ENCODE results near the gene PJA2. TPM values are rescaled to one million over a fixed set of nuclear protein-coding genes. Genes with fewer than 3 reads are reported as not detected.
"Not testable (repeated sequence)": the region's sequence is repeated elsewhere in the genome, so short reads cannot be mapped to it uniquely, and the experiment has no call there.

PJA2 gene
- total RNA-seq, 2 experiments from 2014 or later, result 66.1 to 67.1 TPM

- H3K4me3 Mint-ChIP-seq, result no peak overlapping the region
- no peak for DNase-seq
- H3K9me3 Mint-ChIP-seq, result peaks cover 8% of the 10 kb centered on the region
- H3K4me1 Mint-ChIP-seq, result peaks cover under 1% of the 10 kb centered on the region
- peaks cover 17% of the 10 kb centered on the region for H3K27me3 Mint-ChIP-seq
- ChIA-PET POLR2A (no interaction called here), CTCF (no interaction called here)
- H3K36me3 Mint-ChIP-seq (ENCODE audit: low read depth), result peaks cover 9% of the 10 kb centered on the region
- H3K27ac Mint-ChIP-seq, result no peak overlapping the region
Measured at GRCh38 chr5:109416882-109417281, 7.1 kb upstream of the PJA2 start.

GRCh38 chr5:109413921-109414461, 4.2 kb upstream of the PJA2 start:
- DNase-seq, POLR2A ChIA-PET, H3K27ac Mint-ChIP-seq, H3K9me3 Mint-ChIP-seq, CTCF ChIA-PET, H3K4me3 Mint-ChIP-seq: not testable (repeated sequence)
- Mint-ChIP-seq H3K36me3 (ENCODE audit: low read depth) (peaks cover 13% of the 10 kb centered on the region), H3K27me3 (peaks cover 15% of the 10 kb centered on the region), H3K4me1 (peaks cover 11% of the 10 kb centered on the region)

- H3K36me3 Mint-ChIP-seq (ENCODE audit: low read depth), result peaks cover 17% of the 10 kb centered on the region
- peaks cover 11% of the 10 kb centered on the region for H3K4me1 Mint-ChIP-seq
- no peak overlapping the region for H3K4me3 Mint-ChIP-seq
- H3K9me3 Mint-ChIP-seq, result peaks cover 8% of the 10 kb centered on the region
- no peak overlapping the region for H3K27ac Mint-ChIP-seq
- ChIA-PET CTCF (no interaction called here), POLR2A (interaction anchor here (0.7 kb wide), 1 partner anchor 1031 kb away, joined by 3 read pairs; no protein-coding TSS in a partner anchor)
- H3K27me3 Mint-ChIP-seq, result peaks cover 9% of the 10 kb centered on the region
- no peak for DNase-seq
Measured at GRCh38 chr5:109413458-109413857, 3.7 kb upstream of the PJA2 start.

- H3K4me1 Mint-ChIP-seq, result peaks cover 11% of the 10 kb centered on the region
- CTCF ChIA-PET, result no interaction called here
Measured at GRCh38 chr5:109412981-109413402, 3.2 kb upstream of the PJA2 start.

DNA sequence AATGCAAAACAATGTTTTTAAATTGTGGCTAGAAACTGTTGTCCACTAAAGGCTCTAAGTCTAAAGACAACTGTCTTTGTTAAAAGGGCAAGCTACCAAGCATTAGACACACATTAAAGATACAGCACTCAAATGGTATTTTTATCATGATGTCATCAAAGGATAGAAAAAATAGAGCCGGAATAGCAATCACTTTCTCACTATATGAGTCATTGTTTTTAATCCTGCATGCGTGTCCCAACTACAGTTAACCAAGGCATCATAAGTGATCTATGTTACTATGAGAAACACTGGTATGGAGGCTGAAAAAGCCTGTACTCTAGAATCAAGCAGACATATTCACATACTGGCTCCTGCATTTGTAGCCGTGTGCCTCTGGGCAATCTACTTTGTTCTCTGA, 1.9 kb upstream of the PJA2 start:
- no peak overlapping the region for H3K27ac Mint-ChIP-seq
- POLR2A ChIA-PET, result no interaction called here

More at GRCh38 chr5:109412981-109413402, 3.2 kb upstream of the PJA2 start:
- Mint-ChIP-seq H3K4me3 (no peak overlapping the region), H3K36me3 (ENCODE audit: low read depth) (peaks cover 17% of the 10 kb centered on the region), H3K9me3 (peaks cover 8% of the 10 kb centered on the region), H3K27ac (no peak overlapping the region), H3K27me3 (peaks cover 6% of the 10 kb centered on the region)
- POLR2A ChIA-PET, result interaction anchor here (0.7 kb wide), 1 partner anchor 1030 kb away, joined by 3 read pairs; no protein-coding TSS in a partner anchor
- DNase-seq, result no peak

DNA sequence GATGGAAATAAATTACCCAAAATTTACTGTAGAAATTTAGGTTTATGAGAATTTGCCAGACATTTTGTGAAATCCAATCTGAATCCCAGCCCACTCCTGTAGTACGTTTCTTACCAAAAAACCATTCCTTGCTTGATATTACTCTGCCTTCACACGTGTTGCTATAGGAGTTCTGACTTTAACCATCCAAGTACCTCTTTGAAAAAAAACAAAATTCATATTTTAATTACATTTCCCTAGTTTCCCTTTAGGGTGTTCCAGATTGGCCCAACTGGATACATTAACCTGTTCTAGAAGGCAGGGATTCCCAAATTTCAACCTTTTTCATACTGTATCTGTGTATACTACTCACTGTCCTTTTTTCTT, 1.4 kb upstream of the PJA2 start:
- H3K4me1 Mint-ChIP-seq, result peaks cover 27% of the 10 kb centered on the region
- peak overlapping the region; percentile 100 for H3K27ac Mint-ChIP-seq
- ChIA-PET CTCF (no interaction called here), POLR2A (interaction anchor here (1.8 to 2.6 kb wide), 3 partner anchors 279 to 1029 kb away, joined by 9 to 33 read pairs (median 32); partner anchors contain the start of genes FBXL17 and MAN2A1)
- H3K27me3 Mint-ChIP-seq, result no peaks in the 10 kb centered on the region
- peaks cover 29% of the 10 kb centered on the region for H3K36me3 Mint-ChIP-seq (ENCODE audit: low read depth)
- DNase-seq, result no peak
- peaks cover 8% of the 10 kb centered on the region for H3K9me3 Mint-ChIP-seq
- H3K4me3 Mint-ChIP-seq, result peak overlapping the region; percentile 100

More for the DNA sequence above, 1.9 kb upstream of the PJA2 start:
- peaks cover 8% of the 10 kb centered on the region for H3K9me3 Mint-ChIP-seq
- H3K4me3 Mint-ChIP-seq, result no peak overlapping the region
- DNase-seq, result no peak
- peaks cover 2% of the 10 kb centered on the region for H3K27me3 Mint-ChIP-seq
- peaks cover 24% of the 10 kb centered on the region for H3K36me3 Mint-ChIP-seq (ENCODE audit: low read depth)
- peaks cover 22% of the 10 kb centered on the region for H3K4me1 Mint-ChIP-seq
- CTCF ChIA-PET, result no interaction called here

GRCh38 chr5:109410389-109411148, 795 bp upstream of the PJA2 start:
- ChIA-PET CTCF (interaction anchor here (0.7 to 1.6 kb wide), 2 partner anchors 46 to 278 kb away, joined by 3 to 7 read pairs; no protein-coding TSS in a partner anchor), POLR2A (interaction anchor here (0.5 to 2.6 kb wide), 10 partner anchors 22 to 1029 kb away, joined by 3 to 33 read pairs (median 4); partner anchors contain the start of genes FBXL17 and MAN2A1)
- Mint-ChIP-seq H3K27ac (peak overlapping the region; percentile 100), H3K27me3 (no peaks in the 10 kb centered on the region), H3K4me1 (peaks cover 30% of the 10 kb centered on the region), H3K9me3 (peaks cover 8% of the 10 kb centered on the region), H3K4me3 (peak overlapping the region; percentile 100), H3K36me3 (ENCODE audit: low read depth) (peaks cover 31% of the 10 kb centered on the region)
- DNase-seq, result peak; percentile 53

GRCh38 chr5:109408991-109409843, 557 bp downstream of the PJA2 start:
- peak overlapping the region; percentile 100 for H3K4me3 Mint-ChIP-seq
- H3K9me3 Mint-ChIP-seq, result peaks cover 5% of the 10 kb centered on the region
- H3K4me1 Mint-ChIP-seq, result peaks cover 38% of the 10 kb centered on the region
- ChIA-PET POLR2A (interaction anchor here (1.1 to 2.6 kb wide), 9 partner anchors 10 to 1027 kb away, joined by 3 to 33 read pairs (median 5); partner anchors contain the start of genes FBXL17 and MAN2A1), CTCF (interaction anchor here (0.7 to 1.6 kb wide), 2 partner anchors 216 to 279 kb away, joined by 3 to 7 read pairs; no protein-coding TSS in a partner anchor)
- H3K27me3 Mint-ChIP-seq, result no peaks in the 10 kb centered on the region
- H3K27ac Mint-ChIP-seq, result peak overlapping the region; percentile 100
- H3K36me3 Mint-ChIP-seq (ENCODE audit: low read depth), result peaks cover 36% of the 10 kb centered on the region
- peak; percentile 84 for DNase-seq

GRCh38 chr5:109407913-109408312, 1.9 kb downstream of the PJA2 start:
- ChIA-PET CTCF (no interaction called here), POLR2A (no interaction called here)
- peak overlapping the region; percentile 100 for H3K27ac Mint-ChIP-seq
- peaks cover 43% of the 10 kb centered on the region for H3K4me1 Mint-ChIP-seq
- no peaks in the 10 kb centered on the region for H3K27me3 Mint-ChIP-seq
- DNase-seq, result no peak
- H3K9me3 Mint-ChIP-seq, result no peaks in the 10 kb centered on the region
- peaks cover 31% of the 10 kb centered on the region for H3K36me3 Mint-ChIP-seq (ENCODE audit: low read depth)
- peak overlapping the region; percentile 100 for H3K4me3 Mint-ChIP-seq

DNA sequence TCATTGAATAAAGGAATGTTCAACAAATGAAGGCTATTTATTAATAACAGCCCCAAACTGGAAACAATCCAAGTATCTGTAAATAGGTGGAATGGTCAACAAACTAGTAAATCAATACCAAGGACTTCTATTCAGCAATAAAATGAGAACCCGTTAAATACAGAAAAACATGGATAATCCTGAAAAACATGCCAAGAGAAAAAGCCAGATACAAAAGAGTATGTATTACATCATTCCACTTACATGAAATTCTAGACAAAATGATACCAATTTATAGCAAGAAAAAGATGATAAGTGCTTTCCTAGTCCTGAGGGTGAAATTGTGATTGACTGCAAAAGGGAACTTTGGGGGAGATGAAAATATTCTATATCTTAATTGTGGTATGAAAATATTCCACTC, 3.1 kb downstream of the PJA2 start:
- H3K9me3 Mint-ChIP-seq, result no peaks in the 10 kb centered on the region
- H3K27me3 Mint-ChIP-seq, result no peaks in the 10 kb centered on the region
- H3K36me3 Mint-ChIP-seq (ENCODE audit: low read depth), result peaks cover 34% of the 10 kb centered on the region
- no peak overlapping the region for H3K27ac Mint-ChIP-seq
- peaks cover 48% of the 10 kb centered on the region for H3K4me1 Mint-ChIP-seq
- ChIA-PET CTCF (no interaction called here), POLR2A (no interaction called here)
- no peak for DNase-seq
- peak overlapping the region; percentile 12 for H3K4me3 Mint-ChIP-seq

- no peaks in the 10 kb centered on the region for H3K9me3 Mint-ChIP-seq
- no peak for DNase-seq
- POLR2A ChIA-PET, result interaction anchor here (0.7 kb wide), 1 partner anchor 286 kb away, joined by 3 read pairs; the partner anchor contains the start of gene MAN2A1
- H3K27ac Mint-ChIP-seq, result no peak overlapping the region
- H3K36me3 Mint-ChIP-seq (ENCODE audit: low read depth), result peaks cover 45% of the 10 kb centered on the region
- CTCF ChIA-PET, result no interaction called here
- H3K27me3 Mint-ChIP-seq, result no peaks in the 10 kb centered on the region
- H3K4me1 Mint-ChIP-seq, result peaks cover 48% of the 10 kb centered on the region
- no peak overlapping the region for H3K4me3 Mint-ChIP-seq
Measured at GRCh38 chr5:109404428-109404960, 5.3 kb downstream of the PJA2 start.

- no peaks in the 10 kb centered on the region for H3K9me3 Mint-ChIP-seq
- no peaks in the 10 kb centered on the region for H3K27me3 Mint-ChIP-seq
- H3K36me3 Mint-ChIP-seq (ENCODE audit: low read depth), result peaks cover 41% of the 10 kb centered on the region
- no peak overlapping the region for H3K4me3 Mint-ChIP-seq
- H3K27ac Mint-ChIP-seq, result no peak overlapping the region
- DNase-seq, result no peak
- ChIA-PET POLR2A (no interaction called here), CTCF (no interaction called here)
- H3K4me1 Mint-ChIP-seq, result peaks cover 53% of the 10 kb centered on the region
Measured at GRCh38 chr5:109403469-109403868, 6.3 kb downstream of the PJA2 start.

All from activated CD4-positive, alpha-beta memory T cell treated with anti-CD3 and anti-CD28 coated beads, Interleukin-2, amount 10 ng/mL, durations not matched to agents 7 days and 5 days (primary cell).